Globus pallidus (tissue), 1 donor: ENCODE results near the gene GFM1.
"Not testable (repeated sequence)": the region's sequence is repeated elsewhere in the genome, so short reads cannot be mapped to it uniquely, and the experiment has no call there.

ENCODE experiments used
- DNase-seq: peaks from one replicate; pipeline ENCODE4 v3.0.0-alpha.2; 2015; ENCODE audit warnings: low spot score

GFM1 gene

DNA sequence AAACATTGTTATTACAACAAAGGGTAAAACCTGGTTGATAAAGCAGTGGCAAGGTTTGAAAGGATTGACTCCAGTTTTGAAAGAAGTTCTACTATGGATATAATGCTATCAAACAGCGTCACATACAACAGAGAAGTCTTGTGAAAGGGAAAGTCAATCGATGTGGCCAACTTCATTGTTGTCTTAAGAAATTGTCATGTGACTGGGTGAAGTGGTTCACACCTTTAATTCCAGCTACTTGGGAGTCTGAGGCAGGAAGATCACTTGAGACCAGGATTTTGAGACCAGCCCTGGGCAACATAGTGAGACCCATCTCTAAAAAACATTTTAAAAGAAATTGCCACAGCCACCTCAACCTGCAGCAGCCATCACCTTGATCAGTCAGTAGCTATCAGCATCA lies 34.4 kb downstream of the GFM1 start:
- no peak for DNase-seq

GRCh38 chr3:158679547-158680000 lies 35.2 kb downstream of the GFM1 start:
- no peak for DNase-seq

DNA sequence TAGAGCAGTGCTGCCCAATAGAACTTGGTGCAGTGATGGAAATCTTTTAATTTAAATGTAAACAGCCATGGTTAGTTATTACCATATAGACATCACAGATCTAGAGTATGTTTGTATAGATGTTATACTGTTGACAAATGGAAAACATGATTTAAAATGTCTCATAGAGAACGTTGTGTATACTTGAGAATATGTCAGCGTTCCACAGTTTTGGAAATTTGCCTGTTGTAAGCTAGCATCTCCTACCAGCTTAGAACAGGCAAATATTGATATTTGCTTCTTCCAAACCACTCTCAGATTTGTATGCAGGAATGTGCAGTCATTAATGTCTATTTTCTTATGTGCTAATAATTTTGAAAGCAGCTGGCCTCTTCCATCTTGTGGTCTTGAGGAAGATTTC lies 36.5 kb downstream of the GFM1 start:
- no peak for DNase-seq

DNA sequence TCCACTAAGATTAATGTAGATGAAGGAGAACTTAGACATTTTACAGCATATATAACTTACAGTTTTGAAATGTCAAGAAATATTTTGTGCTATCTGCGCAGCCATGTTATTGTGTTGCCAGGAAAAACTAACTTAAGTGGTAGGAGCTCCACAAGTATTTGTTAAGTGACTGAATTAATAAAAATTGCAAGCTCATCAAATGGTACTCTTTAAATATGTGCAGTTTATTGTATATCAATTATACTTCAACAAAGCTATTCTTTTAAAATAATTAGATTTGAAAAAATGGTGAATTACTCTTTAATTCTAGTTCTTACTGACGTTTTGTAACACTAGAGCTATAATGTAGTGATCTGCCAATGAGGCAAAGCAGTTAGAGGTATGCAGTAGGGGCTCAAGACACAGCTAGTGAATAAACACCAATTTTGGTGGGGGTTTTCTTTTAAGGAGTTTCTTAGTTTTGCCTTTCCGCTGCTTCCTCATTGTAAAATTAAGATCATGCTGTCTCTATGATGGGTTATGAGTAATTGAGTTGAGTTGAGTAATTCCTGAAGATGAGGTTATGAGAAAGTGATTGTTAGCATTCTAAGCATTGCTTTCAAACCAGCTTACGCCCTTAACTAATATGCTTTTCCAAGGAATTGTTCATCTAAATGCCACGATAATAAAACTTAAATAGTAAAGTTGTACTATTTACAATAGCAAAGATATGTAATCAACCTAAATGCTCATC lies 39.1 kb downstream of the GFM1 start:
- no peak for DNase-seq

GRCh38 chr3:158685159-158685558 lies 40.8 kb downstream of the GFM1 start:
- no peak for DNase-seq

- not testable (repeated sequence) for DNase-seq
Observed at GRCh38 chr3:158693866-158694456, 49.6 kb downstream of the GFM1 start.

- DNase-seq: no peak
Observed at GRCh38 chr3:158696618-158697017, 52.3 kb downstream of the GFM1 start.

DNA sequence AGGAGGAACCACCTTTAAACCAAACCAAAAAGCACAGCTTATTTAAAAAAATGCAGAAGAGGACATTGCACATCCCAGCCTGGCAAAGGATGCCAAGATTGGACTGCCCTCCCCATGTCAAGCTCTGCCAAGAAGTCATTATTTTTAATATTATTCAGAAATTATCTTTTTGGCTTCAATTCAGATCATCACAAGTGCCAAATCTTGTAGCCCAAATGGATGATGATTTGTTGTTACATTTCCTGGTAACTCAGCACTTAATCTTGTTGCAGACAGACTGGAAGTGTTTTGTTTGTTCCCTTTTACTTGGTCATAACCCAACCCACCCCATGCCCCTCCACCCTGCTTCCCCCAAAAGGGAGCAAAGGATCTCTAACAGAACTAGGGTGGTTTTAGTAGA lies 56.2 kb downstream of the GFM1 start:
- DNase-seq: no peak

GRCh38 chr3:158701420-158702065 lies 57.2 kb downstream of the GFM1 start:
- no peak for DNase-seq

DNA sequence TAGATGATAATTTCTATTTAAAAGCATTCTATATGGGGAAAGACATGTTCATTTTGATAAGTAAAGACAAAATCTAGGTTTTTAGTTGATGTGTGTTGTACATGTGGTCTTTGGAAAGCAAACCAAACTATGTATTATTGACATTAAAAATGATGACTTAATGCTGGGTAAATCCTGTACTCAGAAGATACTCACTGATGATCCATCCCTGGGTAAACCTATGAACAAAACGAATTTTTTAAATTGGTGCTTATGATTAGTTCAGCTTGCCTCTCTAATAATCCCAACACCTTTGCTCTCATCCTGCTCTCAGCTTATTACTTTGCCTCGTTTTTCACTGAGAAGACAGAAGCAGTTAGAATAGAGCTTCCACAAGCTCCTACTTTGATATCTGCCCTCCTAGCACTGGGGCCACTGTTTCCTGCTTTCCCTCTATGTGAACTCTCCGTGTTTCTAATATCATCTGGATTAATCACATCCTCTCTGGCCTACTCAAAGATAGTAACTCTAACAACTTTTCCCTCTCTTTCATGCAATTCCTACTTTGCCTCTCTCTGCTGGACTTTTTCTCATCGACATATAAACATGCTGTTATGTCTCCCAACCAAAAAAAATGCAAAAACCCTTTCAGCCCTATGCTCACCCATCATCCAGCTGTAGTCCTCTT lies 58.6 kb downstream of the GFM1 start:
- DNase-seq: no peak

- no peak for DNase-seq
Observed at GRCh38 chr3:158703566-158703965, 59.2 kb downstream of the GFM1 start.

- no peak for DNase-seq
Observed at GRCh38 chr3:158709666-158710083, 65.3 kb downstream of the GFM1 start.

GRCh38 chr3:158710601-158711000 lies 66.3 kb downstream of the GFM1 start:
- no peak for DNase-seq

DNA sequence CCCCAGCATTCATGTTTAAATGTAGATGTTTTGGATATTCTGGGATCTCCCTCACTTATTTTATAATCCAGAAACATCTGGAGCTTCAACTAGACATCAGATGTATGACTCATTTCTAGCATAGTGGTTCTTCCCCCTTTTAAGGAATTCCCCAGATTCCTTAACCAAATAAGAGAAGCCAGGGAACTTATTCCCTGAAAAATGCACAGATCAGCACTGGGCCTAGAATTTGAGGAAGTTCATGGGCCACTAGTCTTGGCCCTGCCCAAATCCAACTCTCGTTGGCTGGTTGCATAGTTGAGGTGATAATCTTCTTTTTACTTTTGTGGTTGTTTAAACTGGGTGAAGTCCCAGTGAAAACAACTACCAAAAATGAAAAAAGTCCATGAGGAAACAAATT lies 67.6 kb downstream of the GFM1 start:
- no peak for DNase-seq

- DNase-seq: no peak
Observed at GRCh38 chr3:158712443-158712842, 68.1 kb downstream of the GFM1 start.

DNA sequence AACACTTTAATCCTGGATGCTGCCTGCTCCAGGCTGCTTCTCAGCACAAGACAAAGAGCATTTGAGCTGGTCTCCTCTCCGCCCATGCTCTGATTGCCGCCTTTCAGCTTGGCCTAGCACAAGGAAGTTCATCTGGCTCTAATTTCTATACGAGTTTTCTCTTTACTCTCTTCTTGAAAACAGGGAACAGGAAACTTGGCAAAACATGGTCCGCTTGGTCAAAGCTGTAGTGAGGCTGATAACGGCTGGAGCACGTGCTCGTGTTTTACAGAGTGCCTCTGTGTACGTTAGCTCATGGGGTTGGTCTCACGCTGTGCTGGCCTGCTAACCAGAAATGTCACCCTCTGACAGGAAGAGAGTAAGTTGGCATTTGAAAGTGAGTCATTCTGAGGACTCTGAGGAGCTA lies 68.8 kb downstream of the GFM1 start:
- DNase-seq: peak; percentile 52

GRCh38 chr3:158717576-158717975 lies 73.2 kb downstream of the GFM1 start:
- DNase-seq: no peak

DNA sequence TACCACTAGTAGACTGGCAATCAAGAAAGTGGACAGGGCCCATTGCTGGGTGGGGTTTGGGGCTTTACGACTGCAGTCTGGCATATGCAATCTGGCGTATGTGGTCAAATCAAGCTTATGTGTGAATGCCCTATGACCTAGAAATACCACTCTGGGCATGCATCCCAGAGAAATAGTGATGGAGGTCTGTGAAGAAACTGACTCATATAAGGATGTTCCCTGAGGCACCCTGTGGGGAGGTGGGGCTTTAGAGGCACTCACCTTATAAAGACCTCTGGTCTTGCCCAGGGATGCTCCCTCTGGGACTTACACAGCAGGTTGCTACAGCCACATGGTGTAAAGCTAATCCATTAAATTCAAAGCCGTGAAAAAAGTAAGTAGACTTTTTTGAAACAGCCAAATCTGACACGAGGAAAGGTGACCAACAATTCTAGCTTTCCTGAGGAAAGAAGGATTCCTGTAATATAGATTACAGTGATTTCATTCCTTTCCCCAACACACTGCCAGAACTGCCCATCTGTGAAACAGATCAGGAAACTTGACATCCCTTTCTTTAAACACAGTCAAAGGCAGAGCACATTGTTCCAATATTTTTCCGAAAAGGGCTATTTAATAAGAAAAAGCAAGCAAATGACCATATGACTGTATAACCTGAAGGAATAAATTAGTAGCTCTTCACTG lies 74.3 kb downstream of the GFM1 start:
- DNase-seq: no peak

DNA sequence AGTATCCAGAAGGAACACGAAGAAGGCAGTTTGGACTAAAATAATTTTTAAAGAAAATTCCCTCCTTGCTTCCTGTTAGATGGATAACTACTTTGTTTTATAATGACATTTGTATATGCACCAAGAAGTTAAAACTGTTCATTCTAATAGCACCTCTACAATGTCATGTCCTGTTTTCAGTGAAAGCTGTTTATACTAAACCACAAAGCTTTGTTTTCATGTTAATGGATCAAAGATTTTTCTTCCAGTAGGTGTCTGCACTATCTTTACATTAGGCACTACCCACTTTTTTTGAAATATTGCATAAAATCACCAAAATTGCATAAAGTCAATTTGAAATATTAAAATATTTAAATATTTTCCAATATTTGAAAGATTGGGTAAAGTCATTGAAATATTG lies 77.8 kb downstream of the GFM1 start:
- no peak for DNase-seq

GRCh38 chr3:158723991-158724390 lies 79.7 kb downstream of the GFM1 start:
- no peak for DNase-seq

DNA sequence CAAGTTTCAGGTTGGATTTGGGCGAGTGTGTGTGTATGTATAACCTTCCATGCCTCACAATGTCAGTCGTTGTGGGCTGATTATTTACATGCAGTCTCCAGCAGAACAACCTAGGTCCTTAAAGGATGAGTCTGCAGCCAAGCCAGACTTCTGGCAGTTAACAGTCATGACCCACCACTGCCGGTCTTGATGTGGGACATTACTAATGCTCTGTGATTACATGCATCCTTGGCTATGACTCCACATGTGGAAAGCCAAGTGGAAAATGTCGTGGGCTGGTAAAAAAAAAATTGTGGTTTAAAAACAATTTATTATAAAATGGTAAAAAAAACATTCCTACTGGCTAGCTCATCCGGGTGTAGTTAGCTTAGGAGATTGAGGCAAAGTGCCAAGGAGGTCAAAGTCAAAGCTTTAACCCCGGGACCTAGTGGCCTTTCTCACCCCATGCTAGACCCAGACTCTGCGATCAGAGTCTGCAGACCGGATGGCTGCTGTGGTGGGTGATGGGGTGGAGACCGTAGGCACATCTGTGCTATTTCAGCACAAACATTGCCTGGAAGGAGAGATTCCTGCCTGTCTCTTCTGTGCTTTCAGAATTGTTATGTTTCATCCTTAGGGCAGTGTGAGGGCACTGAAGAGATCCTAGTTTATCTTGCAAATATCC lies 81.2 kb downstream of the GFM1 start:
- DNase-seq: no peak
